A549 (cell line): ENCODE measurements around the gene CD82. TPM values are rescaled to one million over a fixed set of nuclear protein-coding genes. Genes with fewer than 3 reads are reported as not detected.

ENCODE experiments used
- ATAC-seq, 2 experiments: fragments of 200-7000 bp in 1 of 2; fragments of >200 bp in 1 of 2; cut with Nextera tagmentation in 1 of 2; cut with Tn5 transposase in 1 of 2; 3 replicates each; pipeline versions ENCODE4 v1.8.0 to v1.9.1; 2018 to 2020; ENCODE audit warnings: mild to moderate bottlenecking in 1 of 2, moderate library complexity in 1 of 2
- CTCF ChIA-PET: fragments of 300-600 bp; sonication (Branson Sonifier 250); formaldehyde crosslinking; extraction: SDS; loops from one replicate; lab custom pipeline; 2021; ENCODE audit warnings: antibody characterized with exemption, inconsistent platforms; lab: Yijun Ruan, JAX
- POLR2A ChIA-PET: fragments of 350-600 bp; formaldehyde crosslinking; extraction: SDS; loops from one replicate; lab custom pipeline; 2021; ENCODE audit warnings: antibody characterized with exemption, inconsistent platforms; lab: Yijun Ruan, JAX
- DNase-seq, 2 experiments: peaks; one replicate each; pipeline versions ENCODE4 v3.0.0 to v3.0.0-alpha.2; 2011 to 2016; ENCODE audit warnings: low read depth in 1 of 2, low spot score in 1 of 2
- FAIRE-seq: peaks from 2 replicates; lab custom pipeline; 2011; peaks lifted over from hg19 to GRCh38; lab: Jason Lieb, UNC
- H3K27ac ChIP-seq, 2 experiments: fragments of >200 bp; sonication (Bioruptor Twin); formaldehyde crosslinking; 3 replicates each; pipeline ENCODE4 v1.5.1; 2016 to 2017
- H3K4me1 ChIP-seq: fragments of >200 bp; sonication (Bioruptor Twin); formaldehyde crosslinking; 3 replicates; pipeline ENCODE4 v1.6.1; 2016
- H3K4me2 ChIP-seq: fragments of >200 bp; sonication (Bioruptor Twin); formaldehyde crosslinking; 3 replicates; pipeline ENCODE4 v1.6.1; 2016
- H3K4me3 ChIP-seq: fragments of >200 bp; sonication (Bioruptor Twin); formaldehyde crosslinking; 3 replicates; pipeline ENCODE4 v1.5.1; 2016
- H3K9me3 ChIP-seq: fragments of >200 bp; sonication (Bioruptor Twin); formaldehyde crosslinking; 3 replicates; pipeline ENCODE4 v1.6.1; 2016
- CEBPB ChIP-seq, 2 experiments: fragments of >200 bp in 1 of 2; sonication (Bioruptor Twin) in 1 of 2; formaldehyde crosslinking in 1 of 2; IDR thresholded peaks; 2 replicates each; pipeline ENCODE4 v1.6.1; 2012 to 2016
- EHF ChIP-seq: fragments of 250-450 bp; sonication (Bioruptor Pico); IDR thresholded peaks from 2 replicates; pipeline ENCODE4 v1.5.0; 2020; ENCODE audit warnings: mild to moderate bottlenecking
- EP300 ChIP-seq, 2 experiments: fragments of >200 bp; sonication (Bioruptor Twin); formaldehyde crosslinking; IDR thresholded peaks; 2 replicates in 1 of 2; 3 replicates in 1 of 2; pipeline ENCODE4 v1.6.1; 2016 to 2017
- FOSB ChIP-seq: fragments of 250-450 bp; sonication (Bioruptor Pico); IDR thresholded peaks from 2 replicates; pipeline ENCODE4 v1.5.0; 2020; ENCODE audit warnings: mild to moderate bottlenecking, moderate library complexity
- HES2 ChIP-seq: fragments of >200 bp; sonication (Bioruptor Twin); formaldehyde crosslinking; IDR thresholded peaks from 2 replicates; pipeline ENCODE4 v1.6.1; 2016
- HEYL ChIP-seq: fragments of 250-450 bp; sonication (Bioruptor Pico); IDR thresholded peaks from 2 replicates; pipeline ENCODE4 v1.8.0; 2021; ENCODE audit warnings: mild to moderate bottlenecking, moderate library complexity
- JUNB ChIP-seq: fragments of >200 bp; sonication (Bioruptor Twin); formaldehyde crosslinking; IDR thresholded peaks from 2 replicates; pipeline ENCODE4 v1.6.1; 2016
- MAFK ChIP-seq: fragments of 450-650 bp; IDR thresholded peaks from 2 replicates; pipeline ENCODE4 v1.6.1; 2014; ENCODE audit not compliant: partially characterized antibody
- MAZ ChIP-seq: fragments of 150-350 bp; IDR thresholded peaks from 2 replicates; pipeline ENCODE4 v1.6.1; 2014; ENCODE audit warnings: antibody characterized with exemption, low read depth, low read length, borderline replicate concordance
- NR3C1 ChIP-seq: fragments of >200 bp; sonication (Bioruptor Twin); formaldehyde crosslinking; IDR thresholded peaks from 3 replicates; pipeline ENCODE4 v1.6.1; 2017
- PBX3 ChIP-seq: IDR thresholded peaks from 2 replicates; pipeline ENCODE4 v1.6.1; 2012
- PHF8 ChIP-seq: fragments of 200-600 bp; sonication (generic); IDR thresholded peaks from 2 replicates; pipeline ENCODE4 v1.6.1; 2016; ENCODE audit warnings: low read depth, mild to moderate bottlenecking, antibody characterized with exemption, moderate library complexity, borderline replicate concordance
- RARB ChIP-seq: fragments of 250-450 bp; sonication (Bioruptor Pico); IDR thresholded peaks from 2 replicates; pipeline ENCODE4 v1.8.0; 2021; ENCODE audit warnings: mild to moderate bottlenecking, moderate library complexity
- RCOR1 ChIP-seq: fragments of 150-350 bp; IDR thresholded peaks from 2 replicates; pipeline ENCODE4 v1.6.1; 2014; ENCODE audit warnings: antibody characterized with exemption, low read length, low read depth
- SMC3 ChIP-seq: fragments of >200 bp; sonication (Bioruptor Twin); formaldehyde crosslinking; IDR thresholded peaks from 3 replicates; pipeline ENCODE4 v1.6.1; 2018; ENCODE audit warnings: inconsistent platforms
- SREBF2 ChIP-seq: fragments of 450-650 bp; IDR thresholded peaks from 2 replicates; pipeline ENCODE4 v1.6.1; 2014; ENCODE audit warnings: mild to moderate bottlenecking, moderate library complexity
- TFCP2L1 ChIP-seq: fragments of 250-450 bp; sonication (Bioruptor Pico); IDR thresholded peaks from 2 replicates; pipeline ENCODE4 v1.5.0; 2021; ENCODE audit warnings: mild to moderate bottlenecking
- ZSCAN20 ChIP-seq: fragments of 250-450 bp; sonication (Bioruptor Pico); IDR thresholded peaks from 2 replicates; pipeline ENCODE4 v1.8.0; 2022; ENCODE audit warnings: mild to moderate bottlenecking, moderate library complexity
- WGBS: methylation state at CpG from one replicate; pipeline ENCODE4 v1.1.6; 2017; ENCODE audit errors: missing lambda C conversion rate; 5-methylcytosine and 5-hydroxymethylcytosine counted together
- polyA plus RNA-seq, 4 experiments: library from polyadenylated mRNA; depleted of rRNA in 3 of 4; stranded (reverse); fragments of >200 nt; fragmentation: RNase III in 1 of 4; extraction: RNeasy Plus Mini Kit Qiagen cat#74134 plus additional on column Dnase treatment in 1 of 4; gene quantifications; 2 replicates in 3 of 4; 3 replicates in 1 of 4; pipeline ENCODE4 v1.2.3, GENCODE V29; 2011 to 2017
- TF ChIP-seq, protein P1 (sequence below): fragments of 250-450 bp; sonication (Bioruptor Pico); IDR thresholded peaks from 2 replicates; pipeline ENCODE4 v1.5.0; 2020; ENCODE audit warnings: low read depth, mild to moderate bottlenecking, moderate library complexity
- TF ChIP-seq, protein P2 (sequence below): fragments of 150-350 bp; IDR thresholded peaks from 2 replicates; pipeline ENCODE4 v1.6.1; 2014; ENCODE audit warnings: low read depth, mild to moderate bottlenecking, low read length

The CD82 gene
- polyA plus RNA-seq, 2 of the 4 experiments (the other 2 are of a cell fraction): 2.8 to 3.2 TPM

- Histone ChIP-seq H3K4me2 (no peak overlapping the region), H3K27ac (no peak overlapping the region), H3K4me3 (no peak overlapping the region), H3K4me1 (peaks cover 21% of the 10 kb centered on the region), H3K9me3 (no peaks in the 10 kb centered on the region)
- ChIA-PET CTCF (interaction anchor here (0.9 to 13.0 kb wide), 9 partner anchors 10 to 314 kb away, joined by 3 to 139 read pairs (median 5); no protein-coding TSS in a partner anchor), POLR2A (no interaction called here)
- FAIRE-seq: no peak
- WGBS: 85% methylated on average over 7 of the region's 7 CpGs
- DNase-seq: no peak
- no peak for ATAC-seq
- TF ChIP-seq RCOR1 (no peak), MAZ (no peak), JUNB (no peak)
- TF ChIP-seq, all 56 proteins: peak for 0
Observed at GRCh38 chr11:44600261-44600660, 34.8 kb downstream of the CD82 start.

GRCh38 chr11:44600839-44601383 lies 35.4 kb downstream of the CD82 start:
- no peak for ATAC-seq
- ChIA-PET CTCF (interaction anchor here (0.7 to 13.0 kb wide), 4 partner anchors 8 to 44 kb away, joined by 3 to 139 read pairs (median 22); no protein-coding TSS in a partner anchor), POLR2A (no interaction called here)
- DNase-seq: no peak
- no peaks in the 10 kb centered on the region for H3K9me3 ChIP-seq
- TF ChIP-seq SMC3: no peak
- no peak for TF ChIP-seq MAFK
- TF ChIP-seq FOSB: no peak
- TF ChIP-seq PBX3: no peak
- TF ChIP-seq TFCP2L1: no peak
- no peak for TF ChIP-seq SREBF2
- TF ChIP-seq, protein P1, sequence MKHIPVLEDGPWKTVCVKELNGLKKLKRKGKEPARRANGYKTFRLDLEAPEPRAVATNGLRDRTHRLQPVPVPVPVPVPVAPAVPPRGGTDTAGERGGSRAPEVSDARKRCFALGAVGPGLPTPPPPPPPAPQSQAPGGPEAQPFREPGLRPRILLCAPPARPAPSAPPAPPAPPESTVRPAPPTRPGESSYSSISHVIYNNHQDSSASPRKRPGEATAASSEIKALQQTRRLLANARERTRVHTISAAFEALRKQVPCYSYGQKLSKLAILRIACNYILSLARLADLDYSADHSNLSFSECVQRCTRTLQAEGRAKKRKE (CRISPR knock-in tag): no peak
- TF ChIP-seq EP300 (IDR thresholded peaks at IDR 0.05): no peak
- TF ChIP-seq PHF8: no peak
- TF ChIP-seq, protein P2, sequence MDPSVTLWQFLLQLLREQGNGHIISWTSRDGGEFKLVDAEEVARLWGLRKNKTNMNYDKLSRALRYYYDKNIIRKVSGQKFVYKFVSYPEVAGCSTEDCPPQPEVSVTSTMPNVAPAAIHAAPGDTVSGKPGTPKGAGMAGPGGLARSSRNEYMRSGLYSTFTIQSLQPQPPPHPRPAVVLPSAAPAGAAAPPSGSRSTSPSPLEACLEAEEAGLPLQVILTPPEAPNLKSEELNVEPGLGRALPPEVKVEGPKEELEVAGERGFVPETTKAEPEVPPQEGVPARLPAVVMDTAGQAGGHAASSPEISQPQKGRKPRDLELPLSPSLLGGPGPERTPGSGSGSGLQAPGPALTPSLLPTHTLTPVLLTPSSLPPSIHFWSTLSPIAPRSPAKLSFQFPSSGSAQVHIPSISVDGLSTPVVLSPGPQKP: no peak
- TF ChIP-seq ZSCAN20 (CRISPR knock-in tag): no peak
- no peak for TF ChIP-seq NR3C1
- no peak for TF ChIP-seq HEYL (CRISPR knock-in tag)
- no peak for TF ChIP-seq HES2
- no peak for TF ChIP-seq CEBPB (IDR thresholded peaks at IDR 0.05)
- no peak for TF ChIP-seq EHF (CRISPR knock-in tag)
- no peak for TF ChIP-seq RARB
- TF ChIP-seq, all 56 proteins: peak for 0
- H3K27ac ChIP-seq: 0 out of 6 replicates have a peak overlapping the region, but pooled peaks of 1 of the 2 experiments have one; percentile 32
- no peak overlapping the region for H3K4me2 ChIP-seq
- no peak for FAIRE-seq
- peaks cover 21% of the 10 kb centered on the region for H3K4me1 ChIP-seq
- no peak overlapping the region for H3K4me3 ChIP-seq
- 72% methylated on average over 4 of the region's 10 CpGs for WGBS
